Activated CD8-positive, alpha-beta memory T cell treated with anti-CD3 and anti-CD28 coated beads, Interleukin-2, amount 50 U/mL, for 4 hours (primary cell): ENCODE results near the gene CIP2A.

ENCODE experiments used
- DNase-seq: peaks from one replicate; pipeline ENCODE4 v3.0.0-alpha.2; 2020

Gene CIP2A

GRCh38 chr3:108555966-108556581 is 33.2 kb downstream of the CIP2A start:
- no peak for DNase-seq

- no peak for DNase-seq
Measured at GRCh38 chr3:108554913-108555571, 34.2 kb downstream of the CIP2A start.

GRCh38 chr3:108554229-108554628 is 35.0 kb downstream of the CIP2A start:
- no peak for DNase-seq

GRCh38 chr3:108552267-108553159 is 36.7 kb downstream of the CIP2A start:
- DNase-seq = no peak

GRCh38 chr3:108548886-108549285 is 40.4 kb downstream of the CIP2A start:
- DNase-seq = no peak

DNA sequence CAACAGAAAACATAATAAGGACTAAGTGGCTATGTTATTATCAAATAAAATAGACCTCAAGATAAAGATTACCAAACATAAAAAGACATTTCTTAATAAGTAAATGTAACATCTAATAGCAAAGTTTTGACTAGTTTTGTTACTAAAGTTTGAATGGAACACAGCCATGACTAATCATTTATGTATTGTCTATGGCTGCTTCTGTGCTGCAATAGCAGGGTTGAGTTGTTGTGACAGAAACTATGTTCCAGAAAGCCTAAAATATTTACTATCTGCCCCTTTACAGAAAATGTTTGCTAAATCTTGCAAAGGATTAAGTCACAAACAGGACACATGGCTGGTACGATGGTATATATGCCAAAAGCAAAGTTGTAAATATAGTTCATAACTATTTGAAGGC is 40.9 kb downstream of the CIP2A start:
- no peak for DNase-seq

- DNase-seq = no peak
Measured at GRCh38 chr3:108546692-108547091, 42.5 kb downstream of the CIP2A start.

DNA sequence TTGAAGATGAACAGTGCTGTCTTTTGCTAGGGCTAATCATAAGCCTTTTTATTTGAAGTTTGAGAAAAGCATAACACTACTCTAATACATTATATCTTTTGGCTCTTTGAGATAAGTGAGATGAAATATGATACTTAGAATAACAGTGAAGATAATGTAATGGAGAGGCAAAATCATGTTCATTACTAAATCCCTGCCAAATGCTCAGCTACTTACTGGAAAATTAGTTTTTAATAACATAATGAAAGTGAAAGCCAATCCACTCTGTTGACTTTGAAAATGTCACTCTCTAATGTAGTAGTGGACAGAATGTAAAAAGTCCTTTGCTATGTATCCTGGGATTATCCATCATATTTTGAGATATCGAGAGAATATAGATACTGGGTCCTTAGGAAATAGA is 43.0 kb downstream of the CIP2A start:
- DNase-seq = no peak

DNA sequence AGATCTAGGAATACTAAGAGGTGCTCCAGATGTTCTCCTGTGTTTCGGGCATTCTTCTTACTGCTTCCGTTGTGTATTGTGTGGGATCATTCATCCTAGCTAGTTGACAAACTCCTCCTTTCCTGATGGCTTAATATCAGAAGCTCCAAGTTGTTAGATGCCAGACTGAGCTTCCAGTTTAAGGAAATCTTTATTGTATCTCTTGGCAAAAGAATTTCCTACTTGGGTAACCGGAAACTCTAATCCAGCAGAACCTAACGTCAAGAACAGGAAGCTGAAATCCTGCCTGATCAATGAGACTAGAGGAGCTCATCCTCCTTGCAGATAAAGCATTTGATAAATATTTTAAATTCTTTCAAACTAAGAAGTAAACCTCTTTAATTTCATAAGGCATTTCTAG is 51.2 kb downstream of the CIP2A start:
- DNase-seq = no peak

- DNase-seq = no peak
Measured at GRCh38 chr3:108528459-108529252, 60.6 kb downstream of the CIP2A start.

DNA sequence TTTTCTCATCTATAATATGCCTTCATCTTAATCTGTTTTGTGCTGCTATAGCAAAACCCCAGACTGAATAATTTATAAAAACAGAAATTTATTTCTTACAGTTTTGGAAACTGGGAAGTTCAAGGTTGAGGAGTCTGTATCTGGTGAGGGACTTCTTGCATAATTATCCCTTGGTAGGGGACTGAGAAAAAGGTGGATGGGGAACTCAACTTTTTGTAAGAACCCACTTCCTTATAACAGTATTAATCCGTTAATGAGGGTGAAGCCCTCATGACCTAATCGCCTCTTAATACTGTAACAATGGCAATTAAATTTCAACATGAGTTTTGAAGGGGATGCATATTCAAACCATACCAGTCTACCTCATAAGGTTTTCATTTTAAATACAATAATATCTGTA is 61.4 kb downstream of the CIP2A start:
- DNase-seq = no peak

- DNase-seq = no peak
Measured at GRCh38 chr3:108527109-108527508, 62.1 kb downstream of the CIP2A start.

DNA sequence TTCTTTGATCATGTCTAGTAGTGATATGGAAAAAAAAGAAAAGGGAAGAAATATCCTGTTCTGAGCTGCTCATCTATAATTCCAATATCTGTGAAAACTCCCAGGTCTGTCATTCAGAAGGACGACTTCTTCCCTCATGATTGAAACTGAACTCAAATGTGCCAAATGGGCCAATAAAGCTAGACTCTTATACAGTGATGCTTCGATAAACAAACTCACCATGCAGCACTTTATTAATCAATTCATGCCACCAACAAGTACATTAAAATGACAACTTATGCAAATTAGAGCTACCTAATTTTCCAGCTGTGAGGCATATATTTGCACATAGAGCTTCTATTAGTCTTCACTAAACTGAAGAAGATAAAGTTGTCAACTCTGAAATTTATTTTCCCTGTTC is 63.3 kb downstream of the CIP2A start:
- DNase-seq = no peak

DNA sequence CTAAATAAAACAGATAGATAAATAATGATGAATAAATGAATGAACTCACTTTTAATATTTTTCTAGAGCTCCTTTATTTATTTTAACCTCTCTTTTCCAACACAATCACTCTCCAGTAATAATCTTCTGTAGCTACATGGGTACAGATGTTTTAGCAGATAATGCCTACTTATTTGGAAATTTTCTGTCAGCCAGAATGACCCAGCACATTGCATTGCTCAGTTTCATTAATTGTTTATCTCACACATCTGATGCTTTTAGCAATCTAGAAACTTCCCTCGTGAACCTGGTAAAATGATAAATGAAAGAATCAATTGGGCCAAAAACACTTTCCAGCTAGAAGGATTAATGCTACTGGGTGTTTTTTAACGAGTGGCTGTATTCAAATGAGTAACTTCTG is 64.0 kb downstream of the CIP2A start:
- DNase-seq = no peak

- DNase-seq = no peak
Measured at GRCh38 chr3:108524537-108524936, 64.7 kb downstream of the CIP2A start.

GRCh38 chr3:108518895-108519294 is 70.3 kb downstream of the CIP2A start:
- DNase-seq = no peak

- no peak for DNase-seq
Measured at GRCh38 chr3:108516881-108517280, 72.4 kb downstream of the CIP2A start.

GRCh38 chr3:108513961-108514360 is 75.3 kb downstream of the CIP2A start:
- DNase-seq = no peak

GRCh38 chr3:108512671-108513070 is 76.6 kb downstream of the CIP2A start:
- DNase-seq = no peak

DNA sequence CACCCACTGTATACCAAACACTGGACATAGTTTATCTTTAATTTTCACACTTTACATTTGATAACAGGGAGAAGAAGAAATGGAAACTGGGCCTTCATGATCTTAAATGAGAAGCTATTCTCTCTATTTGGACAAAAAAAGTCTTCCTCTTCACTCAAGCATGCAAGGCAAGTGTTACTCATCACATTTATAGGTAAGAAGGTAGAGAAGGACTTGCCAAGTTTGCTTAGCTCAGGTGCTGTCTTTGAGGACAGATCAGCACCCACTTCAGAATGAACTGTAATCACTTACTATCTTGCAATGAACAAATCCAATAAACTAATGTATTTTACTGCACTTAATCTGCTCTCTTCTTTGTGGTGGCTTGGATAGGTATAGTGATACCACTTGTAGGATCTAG is 77.7 kb downstream of the CIP2A start:
- DNase-seq = no peak

- DNase-seq = no peak
Measured at GRCh38 chr3:108511055-108511454, 78.2 kb downstream of the CIP2A start.

GRCh38 chr3:108510496-108510895 is 78.7 kb downstream of the CIP2A start, which contains the start of gene MYH15:
TSS of gene MYH15 (minus strand) at chr3:108510596. CDS start at chr3:108510530, 66 bp downstream.
- no peak for DNase-seq

- DNase-seq = no peak
Measured at GRCh38 chr3:108509871-108510270, 79.4 kb downstream of the CIP2A start.
